ENCODE results near the gene RGPD3.

RGPD3 gene

DNA sequence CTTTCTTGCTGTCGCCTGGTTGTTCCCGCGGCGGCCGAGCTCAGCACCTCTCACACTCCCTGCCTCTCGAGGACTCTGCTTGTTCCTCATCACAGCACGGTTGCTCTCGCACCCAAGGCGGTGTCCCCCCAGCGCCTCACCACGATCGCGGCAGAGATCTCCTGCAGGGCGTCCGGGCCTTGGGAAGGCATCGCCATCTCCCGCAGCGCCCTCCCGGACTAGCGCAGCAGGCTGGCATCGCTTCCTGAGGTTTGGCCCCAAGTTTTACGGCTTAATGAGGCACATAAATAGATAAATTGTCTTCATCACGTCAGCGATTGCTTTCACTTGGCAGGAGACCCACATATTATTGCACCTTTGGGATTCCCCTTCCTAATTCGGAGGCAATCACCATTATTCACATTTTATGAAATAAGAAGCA, 125.4 kb downstream of the RGPD3 start:
- no peak for DNase-seq (ENCODE audit: low read depth in 2 of 2)

DNA sequence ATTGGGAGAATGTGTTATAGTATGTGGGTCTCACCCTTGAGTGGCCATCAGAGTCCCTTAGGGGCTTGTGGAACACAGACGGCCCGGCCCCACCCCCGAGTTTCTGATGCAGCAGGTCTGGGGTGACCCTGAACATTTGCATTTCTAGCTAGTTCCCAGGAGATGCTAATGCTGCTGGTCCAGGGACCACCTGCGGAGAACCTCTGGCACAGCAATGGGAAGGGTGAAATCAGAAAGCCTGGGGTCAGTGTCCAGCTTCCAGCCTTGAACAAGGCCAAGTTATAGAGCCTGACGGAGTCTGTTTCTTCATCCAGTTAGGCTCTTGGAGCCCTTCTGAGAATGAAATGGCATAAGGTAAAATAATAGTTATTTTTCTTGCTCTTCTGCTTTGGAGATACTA, 126.5 kb downstream of the RGPD3 start:
- DNase-seq (ENCODE audit: low read depth in 2 of 2): no peak

Data from stimulated activated CD4-positive, alpha-beta T cell treated with anti-CD3 and anti-CD28 coated beads, Interleukin-15, amount 100 ng/mL, for 48 hours (primary cell).